ENCODE measurements around the gene DCC. TPM values are rescaled to one million over a fixed set of nuclear protein-coding genes. Genes with fewer than 3 reads are reported as not detected.

The DCC gene
- total RNA-seq, 1 experiment from 2014 or later = not detected

DNA sequence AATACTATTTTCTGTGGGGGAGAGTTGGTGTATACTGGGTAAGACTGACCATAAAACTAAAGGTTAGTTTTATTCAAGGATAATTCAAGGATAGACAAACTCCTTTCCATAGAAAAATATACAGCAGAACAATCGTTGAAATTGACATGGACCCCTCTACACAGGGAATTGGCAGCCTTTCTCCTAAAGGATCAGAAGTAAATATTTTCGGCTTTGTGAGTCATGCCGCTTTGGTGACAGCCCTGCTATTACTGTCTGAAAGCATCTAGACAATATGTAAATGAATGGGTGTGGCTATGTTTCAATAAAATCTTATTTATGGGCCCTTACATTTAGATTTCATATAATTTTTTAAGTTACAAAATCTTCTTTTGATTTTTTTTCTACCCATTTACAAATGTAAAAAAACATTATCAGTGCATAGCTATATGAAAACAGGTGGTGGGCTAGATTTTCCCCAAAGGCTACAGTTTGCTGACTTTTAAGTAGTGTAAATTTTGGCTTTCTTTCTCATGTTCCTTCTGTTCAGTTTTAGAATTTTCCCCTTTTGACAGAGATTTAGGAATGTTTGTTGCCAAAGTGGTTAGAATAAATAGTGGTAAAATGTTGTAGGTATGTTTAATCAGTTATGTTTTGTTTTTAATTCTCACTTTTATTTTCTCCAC is 270.6 kb downstream of the DCC start:
- in situ Hi-C loops (cut with HindIII; ENCODE audit: low pct_unique_long_range_greater_than_20kb, low sequenced_read_pairs) = no loop called here
- no peak for DNase-seq (ENCODE audit: low read depth)

GRCh38 chr18:52612406-52612805 is 272.4 kb downstream of the DCC start:
- no peak for DNase-seq (ENCODE audit: low read depth)
- in situ Hi-C loops (cut with HindIII; ENCODE audit: low pct_unique_long_range_greater_than_20kb, low sequenced_read_pairs) = no loop called here

DNA sequence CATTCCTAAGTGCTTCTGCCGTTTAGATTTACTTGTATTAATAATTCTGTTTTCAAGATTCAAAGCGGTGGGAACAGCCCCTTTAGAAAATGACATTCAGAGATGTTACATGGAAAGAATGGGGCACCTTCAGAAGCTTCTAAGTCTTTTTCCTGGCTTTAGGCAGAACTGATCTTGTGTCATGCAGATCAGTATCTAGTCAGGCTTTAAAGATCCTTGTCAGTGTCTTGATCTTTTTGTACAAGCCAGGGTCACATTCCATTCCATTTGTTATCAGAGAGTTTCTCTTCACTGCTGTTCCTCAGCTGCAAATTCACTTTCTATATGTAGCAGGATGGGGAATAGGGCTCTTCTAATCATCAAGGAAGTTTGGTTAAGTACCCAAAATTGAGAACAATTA is 275.3 kb downstream of the DCC start:
- DNase-seq (ENCODE audit: low read depth) = no peak
- in situ Hi-C loops (cut with HindIII; ENCODE audit: low pct_unique_long_range_greater_than_20kb, low sequenced_read_pairs) = no loop called here

DNA sequence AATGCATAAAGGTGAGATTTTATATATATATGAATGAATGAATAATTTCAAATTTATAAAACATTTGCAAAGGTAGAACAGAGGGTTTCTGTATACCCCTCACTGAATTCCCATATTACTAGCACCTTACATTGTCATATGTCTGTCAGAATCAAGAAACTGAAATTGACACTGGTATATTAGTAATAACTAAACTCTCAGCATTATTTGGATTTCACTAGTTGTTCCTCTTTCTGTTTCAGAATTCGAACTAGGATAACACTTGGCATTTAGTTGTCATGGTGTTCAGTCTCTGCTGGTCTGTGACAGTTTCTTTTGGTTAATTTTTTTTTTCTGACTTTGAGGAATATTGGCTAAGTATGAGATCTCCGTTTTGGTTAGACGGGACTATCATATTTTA is 275.9 kb downstream of the DCC start:
- no peak for DNase-seq (ENCODE audit: low read depth)
- in situ Hi-C loops (cut with HindIII; ENCODE audit: low pct_unique_long_range_greater_than_20kb, low sequenced_read_pairs) = no loop called here

- in situ Hi-C loops (cut with HindIII; ENCODE audit: low pct_unique_long_range_greater_than_20kb, low sequenced_read_pairs) = no loop called here
- no peak for DNase-seq (ENCODE audit: low read depth)
These were observed 277.9 kb downstream of the DCC start for GRCh38 chr18:52617931-52618330.

GRCh38 chr18:52620926-52621439 is 281.0 kb downstream of the DCC start:
- DNase-seq (ENCODE audit: low read depth) = no peak
- in situ Hi-C loops (cut with HindIII; ENCODE audit: low pct_unique_long_range_greater_than_20kb, low sequenced_read_pairs) = no loop called here

- in situ Hi-C loops (cut with HindIII; ENCODE audit: low pct_unique_long_range_greater_than_20kb, low sequenced_read_pairs) = no loop called here
- no peak for DNase-seq (ENCODE audit: low read depth)
These were observed 284.7 kb downstream of the DCC start for GRCh38 chr18:52624702-52625101.

GRCh38 chr18:52636536-52636935 is 296.5 kb downstream of the DCC start:
- DNase-seq (ENCODE audit: low read depth) = peak; percentile 2
- in situ Hi-C loops (cut with HindIII; ENCODE audit: low pct_unique_long_range_greater_than_20kb, low sequenced_read_pairs) = no loop called here

GRCh38 chr18:52648201-52648600 is 308.2 kb downstream of the DCC start:
- DNase-seq (ENCODE audit: low read depth) = no peak
- in situ Hi-C loops (cut with HindIII; ENCODE audit: low pct_unique_long_range_greater_than_20kb, low sequenced_read_pairs) = no loop called here

DNA sequence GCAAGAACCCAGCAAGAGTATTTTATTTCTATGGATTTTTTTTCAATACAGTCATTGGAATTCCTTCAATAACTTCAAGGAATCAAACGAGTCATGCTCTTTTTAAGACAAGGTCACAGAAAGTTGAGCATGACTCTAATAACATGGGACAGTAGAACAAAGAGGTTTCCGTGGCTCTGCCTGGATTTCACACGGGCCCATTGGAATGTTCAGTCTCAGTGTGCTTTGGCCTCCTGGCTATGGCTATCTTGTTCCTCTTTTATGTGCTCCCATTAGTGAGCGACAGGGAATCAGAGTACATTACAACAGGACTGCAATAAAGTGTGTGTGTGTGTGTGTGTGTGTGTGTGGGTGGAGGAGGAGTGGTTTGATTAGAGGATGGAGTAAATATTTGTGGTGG is 312.4 kb downstream of the DCC start:
- in situ Hi-C loops (cut with HindIII; ENCODE audit: low pct_unique_long_range_greater_than_20kb, low sequenced_read_pairs) = no loop called here
- no peak for DNase-seq (ENCODE audit: low read depth)

DNA sequence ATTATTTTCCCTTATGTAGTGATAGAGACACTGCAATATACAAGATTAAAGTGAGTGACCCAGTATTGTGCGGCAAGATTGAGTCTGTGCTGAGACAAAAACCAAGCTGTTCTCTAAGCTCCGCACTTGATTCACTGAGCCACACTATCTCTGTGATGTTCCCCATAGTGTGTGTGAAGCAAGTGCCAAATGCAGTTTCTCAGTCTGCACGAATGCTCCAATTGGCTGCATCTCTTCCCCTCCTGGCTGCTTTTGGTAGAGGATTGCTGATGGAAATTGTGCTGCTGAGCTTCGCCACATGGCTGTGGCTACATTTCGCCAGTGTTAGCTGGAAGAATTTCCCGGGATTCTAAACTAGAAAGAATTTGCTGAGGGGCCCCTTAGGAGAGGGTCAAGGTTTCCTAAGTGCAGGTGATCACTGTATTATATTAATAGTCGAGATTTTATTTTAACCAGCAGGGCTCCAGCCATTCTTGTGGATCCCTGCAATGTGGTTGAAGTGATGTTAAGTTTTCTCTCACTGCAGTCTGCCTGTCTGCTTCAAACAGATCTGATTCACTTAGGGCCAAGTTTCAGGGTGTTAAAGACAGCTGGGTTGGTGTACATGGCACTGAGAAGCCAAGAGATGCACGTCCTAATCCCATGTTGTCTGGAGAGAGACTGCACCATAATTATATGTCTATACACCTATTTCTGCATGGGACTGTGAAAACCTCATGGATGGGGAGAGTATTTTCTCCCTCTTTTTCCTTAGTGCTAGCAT is 317.2 kb downstream of the DCC start:
- in situ Hi-C loops (cut with HindIII; ENCODE audit: low pct_unique_long_range_greater_than_20kb, low sequenced_read_pairs) = no loop called here
- DNase-seq (ENCODE audit: low read depth) = no peak

- in situ Hi-C loops (cut with HindIII; ENCODE audit: low pct_unique_long_range_greater_than_20kb, low sequenced_read_pairs) = no loop called here
- DNase-seq (ENCODE audit: low read depth) = no peak
These were observed 327.6 kb downstream of the DCC start for GRCh38 chr18:52667463-52668065.

- DNase-seq (ENCODE audit: low read depth) = no peak
- in situ Hi-C loops (cut with HindIII; ENCODE audit: low pct_unique_long_range_greater_than_20kb, low sequenced_read_pairs) = no loop called here
These were observed 330.9 kb downstream of the DCC start for GRCh38 chr18:52670896-52671295.

GRCh38 chr18:52678034-52678433 is 338.0 kb downstream of the DCC start:
- in situ Hi-C loops (cut with HindIII; ENCODE audit: low pct_unique_long_range_greater_than_20kb, low sequenced_read_pairs) = no loop called here
- DNase-seq (ENCODE audit: low read depth) = no peak

DNA sequence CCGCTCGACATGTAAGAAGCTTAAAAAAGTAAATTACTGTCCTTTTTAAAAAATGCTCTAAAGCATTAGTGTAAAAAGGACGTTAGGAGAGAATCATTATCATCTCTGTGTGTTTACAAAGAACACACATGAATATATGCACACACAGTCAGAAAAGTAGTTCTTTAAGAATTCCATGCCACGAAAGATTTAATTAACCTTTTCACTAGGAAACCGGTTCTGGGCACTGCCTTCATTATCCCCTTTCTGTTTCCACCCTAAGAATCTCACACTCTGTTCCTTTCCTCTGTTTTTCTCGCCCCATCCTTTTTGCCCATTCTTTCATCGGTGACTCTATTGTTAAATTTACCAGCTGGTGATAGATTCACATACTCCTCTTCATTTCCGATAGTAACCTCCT is 338.6 kb downstream of the DCC start:
- in situ Hi-C loops (cut with HindIII; ENCODE audit: low pct_unique_long_range_greater_than_20kb, low sequenced_read_pairs) = no loop called here
- DNase-seq (ENCODE audit: low read depth) = no peak

GRCh38 chr18:52679354-52679753 is 339.4 kb downstream of the DCC start:
- in situ Hi-C loops (cut with HindIII; ENCODE audit: low pct_unique_long_range_greater_than_20kb, low sequenced_read_pairs) = no loop called here
- DNase-seq (ENCODE audit: low read depth) = no peak

- no peak for DNase-seq (ENCODE audit: low read depth)
- in situ Hi-C loops (cut with HindIII; ENCODE audit: low pct_unique_long_range_greater_than_20kb, low sequenced_read_pairs) = no loop called here
These were observed 342.3 kb downstream of the DCC start for GRCh38 chr18:52682260-52682659.

- no peak for DNase-seq (ENCODE audit: low read depth)
- in situ Hi-C loops (cut with HindIII; ENCODE audit: low pct_unique_long_range_greater_than_20kb, low sequenced_read_pairs) = no loop called here
These were observed 345.3 kb downstream of the DCC start for GRCh38 chr18:52685316-52685715.

- DNase-seq (ENCODE audit: low read depth) = no peak
- in situ Hi-C loops (cut with HindIII; ENCODE audit: low pct_unique_long_range_greater_than_20kb, low sequenced_read_pairs) = no loop called here
These were observed 351.8 kb downstream of the DCC start for GRCh38 chr18:52691841-52692240.
